ENCODE measurements around the gene OVOL3.

- TF ChIP-seq, protein P1, sequence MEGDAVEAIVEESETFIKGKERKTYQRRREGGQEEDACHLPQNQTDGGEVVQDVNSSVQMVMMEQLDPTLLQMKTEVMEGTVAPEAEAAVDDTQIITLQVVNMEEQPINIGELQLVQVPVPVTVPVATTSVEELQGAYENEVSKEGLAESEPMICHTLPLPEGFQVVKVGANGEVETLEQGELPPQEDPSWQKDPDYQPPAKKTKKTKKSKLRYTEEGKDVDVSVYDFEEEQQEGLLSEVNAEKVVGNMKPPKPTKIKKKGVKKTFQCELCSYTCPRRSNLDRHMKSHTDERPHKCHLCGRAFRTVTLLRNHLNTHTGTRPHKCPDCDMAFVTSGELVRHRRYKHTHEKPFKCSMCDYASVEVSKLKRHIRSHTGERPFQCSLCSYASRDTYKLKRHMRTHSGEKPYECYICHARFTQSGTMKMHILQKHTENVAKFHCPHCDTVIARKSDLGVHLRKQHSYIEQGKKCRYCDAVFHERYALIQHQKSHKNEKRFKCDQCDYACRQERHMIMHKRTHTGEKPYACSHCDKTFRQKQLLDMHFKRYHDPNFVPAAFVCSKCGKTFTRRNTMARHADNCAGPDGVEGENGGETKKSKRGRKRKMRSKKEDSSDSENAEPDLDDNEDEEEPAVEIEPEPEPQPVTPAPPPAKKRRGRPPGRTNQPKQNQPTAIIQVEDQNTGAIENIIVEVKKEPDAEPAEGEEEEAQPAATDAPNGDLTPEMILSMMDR (IDR thresholded peaks at IDR 0.05), result no peak
- TF ChIP-seq POLR2A (IDR thresholded peaks at IDR 0.05), result no peak
These were observed 24.6 kb upstream of the OVOL3 start for GRCh38 chr19:36086326-36086725.
